ENCODE results near the gene CRYGB. TPM values are rescaled to one million over a fixed set of nuclear protein-coding genes. Genes with fewer than 3 reads are reported as not detected.

Gene CRYGB
- total and polyA plus RNA-seq, 2 donors (not counting 3 experiments of a cell fraction or from before 2014, with no cell fraction given): not detected

- H3K79me2 ChIP-seq (ENCODE audit: control insufficient read depth, insufficient read depth, low read length): no peaks in the 10 kb centered on the region
- no TSS peak for BruUV-seq (replicated peaks)
- H3K27me3 ChIP-seq (ENCODE audit: control insufficient read depth in 2 of 2, insufficient read depth in 2 of 2, low read length in 2 of 2): peaks cover 9 to 12% of the 10 kb centered on the region in 2 experiments
- H3K4me1 ChIP-seq (ENCODE audit: control insufficient read depth, extremely low read depth, insufficient read depth, low read length): no peaks in the 10 kb centered on the region
- no peaks in the 10 kb centered on the region for H3K36me3 ChIP-seq (ENCODE audit: control insufficient read depth in 2 of 2, extremely low read depth in 1 of 2, insufficient read depth in 2 of 2, low read length in 2 of 2)
- no peak overlapping the region for H3K4me3 ChIP-seq (replicated peaks in 1 of 3; ENCODE audit: insufficient read depth in 1 of 3, low read depth in 1 of 3, low read length in 3 of 3)
- no peaks in the 10 kb centered on the region for H4K20me1 ChIP-seq (replicated peaks; ENCODE audit: control insufficient read depth, extremely low read depth, insufficient read depth, low read length)
- H3K4me2 ChIP-seq (ENCODE audit: insufficient read depth, low read length): no peak overlapping the region
- ChIA-PET CTCF (interaction anchor here (1.1 to 4.8 kb wide), 2 partner anchors 27 to 75 kb away, joined by 4 to 90 read pairs; partner anchors contain the start of gene IDH1), POLR2A (no interaction called here)
- no peak overlapping the region for H2AFZ ChIP-seq (ENCODE audit: low read depth, low read length)
- no peak overlapping the region for H3K27ac ChIP-seq (ENCODE audit: insufficient read depth, low read depth, low read length)
- H3K9me1 ChIP-seq (replicated peaks; ENCODE audit: control insufficient read depth, extremely low read depth, insufficient read depth, low read length): no peaks in the 10 kb centered on the region
- H3K9me3 ChIP-seq (replicated peaks; ENCODE audit: control insufficient read depth, insufficient read depth, low read length): no peaks in the 10 kb centered on the region
- TF ChIP-seq JUN (IDR thresholded peaks at IDR 0.05; ENCODE audit: borderline replicate concordance, insufficient read depth, insufficient read length, low read depth) (no peak), MYC (IDR thresholded peaks at IDR 0.05; ENCODE audit: low read depth, low read length) (no peak), POLR2AphosphoS5 (IDR thresholded peaks at IDR 0.05; ENCODE audit: insufficient read depth, low read depth, low read length) (no peak), FOS (IDR thresholded peaks at IDR 0.05; ENCODE audit: borderline replicate concordance, insufficient read depth, low read length) (no peak), GATA2 (IDR thresholded peaks at IDR 0.05; ENCODE audit: insufficient read depth, insufficient read length, low read depth, low read length) (no peak), EZH2 (IDR thresholded peaks at IDR 0.05; ENCODE audit: borderline replicate concordance, low read depth, low read length, severe bottlenecking) (no peak), POLR2A (IDR thresholded peaks at IDR 0.05; ENCODE audit: low read depth, low read length) (no peak)
- TF ChIP-seq, protein P1, sequence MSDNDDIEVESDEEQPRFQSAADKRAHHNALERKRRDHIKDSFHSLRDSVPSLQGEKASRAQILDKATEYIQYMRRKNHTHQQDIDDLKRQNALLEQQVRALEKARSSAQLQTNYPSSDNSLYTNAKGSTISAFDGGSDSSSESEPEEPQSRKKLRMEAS (IDR thresholded peaks at IDR 0.05; ENCODE audit: insufficient read depth, insufficient read length): no peak
- TF ChIP-seq, protein P2, sequence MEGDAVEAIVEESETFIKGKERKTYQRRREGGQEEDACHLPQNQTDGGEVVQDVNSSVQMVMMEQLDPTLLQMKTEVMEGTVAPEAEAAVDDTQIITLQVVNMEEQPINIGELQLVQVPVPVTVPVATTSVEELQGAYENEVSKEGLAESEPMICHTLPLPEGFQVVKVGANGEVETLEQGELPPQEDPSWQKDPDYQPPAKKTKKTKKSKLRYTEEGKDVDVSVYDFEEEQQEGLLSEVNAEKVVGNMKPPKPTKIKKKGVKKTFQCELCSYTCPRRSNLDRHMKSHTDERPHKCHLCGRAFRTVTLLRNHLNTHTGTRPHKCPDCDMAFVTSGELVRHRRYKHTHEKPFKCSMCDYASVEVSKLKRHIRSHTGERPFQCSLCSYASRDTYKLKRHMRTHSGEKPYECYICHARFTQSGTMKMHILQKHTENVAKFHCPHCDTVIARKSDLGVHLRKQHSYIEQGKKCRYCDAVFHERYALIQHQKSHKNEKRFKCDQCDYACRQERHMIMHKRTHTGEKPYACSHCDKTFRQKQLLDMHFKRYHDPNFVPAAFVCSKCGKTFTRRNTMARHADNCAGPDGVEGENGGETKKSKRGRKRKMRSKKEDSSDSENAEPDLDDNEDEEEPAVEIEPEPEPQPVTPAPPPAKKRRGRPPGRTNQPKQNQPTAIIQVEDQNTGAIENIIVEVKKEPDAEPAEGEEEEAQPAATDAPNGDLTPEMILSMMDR (IDR thresholded peaks at IDR 0.05; ENCODE audit: extremely low read depth in 1 of 2, insufficient read depth in 1 of 2, low read depth in 1 of 2, low read length in 2 of 2): no peak
- dilution Hi-C loops (cut with MboI; ENCODE audit: extremely low pct_ligation_motif_present, low sequenced_read_pairs): no loop called here
- FAIRE-seq (no peak), DNase-seq (ENCODE audit: low read depth, low spot score) (no peak)
- intact Hi-C loops (cut with micrococcal nuclease): loop anchor here (10.0 kb wide), 2 partner anchors 166 to 196 kb away; no protein-coding TSS in a partner anchor
- H3K9ac ChIP-seq (replicated peaks; ENCODE audit: extremely low read depth, insufficient read depth, low read length): no peak overlapping the region
Observed at GRCh38 chr2:208179028-208179609, 33.2 kb upstream of the CRYGB start.

Data from endothelial cell of umbilical vein (primary cell).